ENCODE results near the gene ACAT1.
"Not testable (repeated sequence)": the region's sequence is repeated elsewhere in the genome, so short reads cannot be mapped to it uniquely, and the experiment has no call there.

ACAT1 gene

GRCh38 chr11:108144615-108145014 lies 23.2 kb downstream of the ACAT1 start:
- no peak for DNase-seq (ENCODE audit: low read depth in 2 of 2)

- no peak for DNase-seq (ENCODE audit: low read depth in 2 of 2)
These were observed 25.8 kb downstream of the ACAT1 start for GRCh38 chr11:108147150-108147549.

- no peak for DNase-seq (ENCODE audit: low read depth in 2 of 2)
These were observed 27.2 kb downstream of the ACAT1 start for GRCh38 chr11:108148556-108148955.

- no peak for DNase-seq (ENCODE audit: low read depth in 2 of 2)
These were observed 33.2 kb downstream of the ACAT1 start for GRCh38 chr11:108154591-108154990.

- DNase-seq (ENCODE audit: low read depth in 2 of 2), result no peak
These were observed 39.7 kb downstream of the ACAT1 start for GRCh38 chr11:108160970-108161566.

- DNase-seq (ENCODE audit: low read depth in 2 of 2), result not testable (repeated sequence)
These were observed 41.5 kb downstream of the ACAT1 start for GRCh38 chr11:108162878-108163277.

- DNase-seq (ENCODE audit: low read depth in 2 of 2), result no peak
These were observed 46.3 kb downstream of the ACAT1 start for GRCh38 chr11:108167624-108168023.

- no peak for DNase-seq (ENCODE audit: low read depth in 2 of 2)
These were observed 48.8 kb downstream of the ACAT1 start for GRCh38 chr11:108170184-108170583.

GRCh38 chr11:108177570-108177969 lies 56.2 kb downstream of the ACAT1 start:
- no peak for DNase-seq (ENCODE audit: low read depth in 2 of 2)

- no peak for DNase-seq (ENCODE audit: low read depth in 2 of 2)
These were observed 72.4 kb downstream of the ACAT1 start for GRCh38 chr11:108193725-108194124.

GRCh38 chr11:108196901-108197300 lies 75.5 kb downstream of the ACAT1 start:
- no peak for DNase-seq (ENCODE audit: low read depth in 2 of 2)

All from fibroblast of skin of left biceps (primary cell).